ENCODE results near the gene CDC25C. TPM values are rescaled to one million over a fixed set of nuclear protein-coding genes. Genes with fewer than 3 reads are reported as not detected.

CDC25C gene
- total RNA-seq, 2 experiments from 2014 or later = not detected

GRCh38 chr5:138316355-138316754 is 15.2 kb downstream of the CDC25C start:
- H3K27me3 Mint-ChIP-seq = no peaks in the 10 kb centered on the region
- ATAC-seq (ENCODE audit: poor library complexity) = no peak
- POLR2A ChIA-PET = no interaction called here

GRCh38 chr5:138315751-138316278 is 15.8 kb downstream of the CDC25C start:
- H3K27me3 ChIP-seq (ENCODE audit: control insufficient read depth in 1 of 2, insufficient read depth in 2 of 2, low read length in 2 of 2) = no peaks in the 10 kb centered on the region
- ATAC-seq (ENCODE audit: poor library complexity) (no peak), DNase-seq (no peak)
- no peak overlapping the region for H3K4me3 ChIP-seq (ENCODE audit: low read length)
- TF ChIP-seq CTCF (IDR thresholded peaks at IDR 0.05) = no peak
- H3K27me3 Mint-ChIP-seq = no peaks in the 10 kb centered on the region
- H3K27ac ChIP-seq (ENCODE audit: low read depth in 1 of 2, low read length in 2 of 2) = no peak overlapping the region
- H3K36me3 Mint-ChIP-seq (ENCODE audit: low read depth) = no peaks in the 10 kb centered on the region
- no peaks in the 10 kb centered on the region for H3K9me3 Mint-ChIP-seq
- H3K4me1 ChIP-seq (ENCODE audit: insufficient read depth, low read length) = no peaks in the 10 kb centered on the region
- H3K27ac Mint-ChIP-seq = no peak overlapping the region
- ChIA-PET POLR2A (no interaction called here), CTCF (no interaction called here)
- no peak overlapping the region for H3K4me3 Mint-ChIP-seq
- intact Hi-C loops (cut with DNase I, micrococcal nuclease) = no loop called here
- H3K4me1 Mint-ChIP-seq (ENCODE audit: low read depth) = no peaks in the 10 kb centered on the region
- no peaks in the 10 kb centered on the region for H3K36me3 ChIP-seq (ENCODE audit: insufficient read depth, low read length)
- H3K9me3 ChIP-seq (ENCODE audit: control insufficient read depth in 1 of 2, insufficient read depth in 1 of 2, low read length in 2 of 2) = no peaks in the 10 kb centered on the region

More at GRCh38 chr5:138316355-138316754, 15.2 kb downstream of the CDC25C start:
- H3K4me1 ChIP-seq (ENCODE audit: insufficient read depth, low read length) = no peaks in the 10 kb centered on the region
- Mint-ChIP-seq H3K27ac (no peak overlapping the region), H3K4me1 (ENCODE audit: low read depth) (no peaks in the 10 kb centered on the region), H3K36me3 (ENCODE audit: low read depth) (no peaks in the 10 kb centered on the region), H3K9me3 (no peaks in the 10 kb centered on the region), H3K4me3 (no peak overlapping the region)
- no peak overlapping the region for H3K4me3 ChIP-seq (ENCODE audit: low read length)
- TF ChIP-seq CTCF (IDR thresholded peaks at IDR 0.05) = no peak
- no peaks in the 10 kb centered on the region for H3K9me3 ChIP-seq (ENCODE audit: control insufficient read depth in 1 of 2, insufficient read depth in 1 of 2, low read length in 2 of 2)
- no peak for DNase-seq
- H3K27ac ChIP-seq (ENCODE audit: low read depth in 1 of 2, low read length in 2 of 2) = no peak overlapping the region
- no peaks in the 10 kb centered on the region for H3K27me3 ChIP-seq (ENCODE audit: control insufficient read depth in 1 of 2, insufficient read depth in 2 of 2, low read length in 2 of 2)
- CTCF ChIA-PET = no interaction called here
- no peaks in the 10 kb centered on the region for H3K36me3 ChIP-seq (ENCODE audit: insufficient read depth, low read length)
- intact Hi-C loops (cut with DNase I, micrococcal nuclease) = no loop called here

GRCh38 chr5:138305797-138306196 is 25.8 kb downstream of the CDC25C start:
- H3K4me3 Mint-ChIP-seq = no peak overlapping the region
- Histone ChIP-seq H3K4me3 (ENCODE audit: low read length) (no peak overlapping the region), H3K36me3 (ENCODE audit: insufficient read depth, low read length) (no peaks in the 10 kb centered on the region), H3K4me1 (ENCODE audit: insufficient read depth, low read length) (no peaks in the 10 kb centered on the region), H3K27ac (ENCODE audit: low read depth in 1 of 2, low read length in 2 of 2) (no peak overlapping the region), H3K9me3 (ENCODE audit: control insufficient read depth in 1 of 2, insufficient read depth in 1 of 2, low read length in 2 of 2) (no peaks in the 10 kb centered on the region), H3K27me3 (ENCODE audit: control insufficient read depth in 1 of 2, insufficient read depth in 2 of 2, low read length in 2 of 2) (no peaks in the 10 kb centered on the region)
- ChIA-PET POLR2A (no interaction called here), CTCF (interaction anchor here (1.3 kb wide), 1 partner anchor 47 kb away, joined by 3 read pairs; the partner anchor contains the start of gene KDM3B)
- H3K36me3 Mint-ChIP-seq (ENCODE audit: low read depth) = no peaks in the 10 kb centered on the region
- H3K27ac Mint-ChIP-seq = no peak overlapping the region
- H3K4me1 Mint-ChIP-seq (ENCODE audit: low read depth) = no peaks in the 10 kb centered on the region
- intact Hi-C loops (cut with DNase I, micrococcal nuclease) = no loop called here
- ATAC-seq (ENCODE audit: poor library complexity) = no peak
- H3K27me3 Mint-ChIP-seq = no peaks in the 10 kb centered on the region
- no peak for TF ChIP-seq CTCF (IDR thresholded peaks at IDR 0.05)
- no peaks in the 10 kb centered on the region for H3K9me3 Mint-ChIP-seq
- peak in 2 of 14 experiments; percentile 6 to 12 for DNase-seq
